ENCODE measurements around the gene TRAF3. TPM values are rescaled to one million over a fixed set of nuclear protein-coding genes. Genes with fewer than 3 reads are reported as not detected.

Gene TRAF3
- total and polyA plus RNA-seq, 2 experiments from 2014 or later: 6.3 to 19.7 TPM

DNA sequence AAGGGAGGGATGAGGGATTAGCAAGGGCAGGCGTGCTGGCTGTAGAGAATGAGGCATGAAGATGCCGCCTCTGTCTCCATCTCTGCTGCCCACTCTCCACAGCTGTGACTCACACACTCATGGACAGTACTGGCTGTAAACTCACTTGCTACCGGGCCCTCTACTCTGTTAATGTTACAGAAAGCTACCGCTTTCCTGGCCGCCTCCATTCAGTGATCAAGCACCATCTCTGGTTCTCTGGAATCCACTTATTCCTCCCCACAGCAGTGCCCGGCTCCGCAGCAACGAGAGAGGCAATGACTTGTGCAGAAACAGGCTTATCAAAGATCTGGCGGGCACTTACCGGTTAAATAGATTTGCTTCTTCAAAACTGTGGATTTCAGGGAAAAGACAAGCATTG, 180.0 kb downstream of the TRAF3 start:
- Histone ChIP-seq H3K36me3 (peaks cover 52% of the 10 kb centered on the region), H3K4me1 (ENCODE audit: low read depth) (peaks cover 9% of the 10 kb centered on the region), H3K27me3 (no peaks in the 10 kb centered on the region), H3K9me3 (ENCODE audit: low read depth) (no peaks in the 10 kb centered on the region), H3K4me3 (no peak overlapping the region), H3K27ac (no peak overlapping the region)
- DNase-seq (ENCODE audit: low read depth in 1 of 2, low spot score in 1 of 2): no peak
- TF ChIP-seq, protein P1, sequence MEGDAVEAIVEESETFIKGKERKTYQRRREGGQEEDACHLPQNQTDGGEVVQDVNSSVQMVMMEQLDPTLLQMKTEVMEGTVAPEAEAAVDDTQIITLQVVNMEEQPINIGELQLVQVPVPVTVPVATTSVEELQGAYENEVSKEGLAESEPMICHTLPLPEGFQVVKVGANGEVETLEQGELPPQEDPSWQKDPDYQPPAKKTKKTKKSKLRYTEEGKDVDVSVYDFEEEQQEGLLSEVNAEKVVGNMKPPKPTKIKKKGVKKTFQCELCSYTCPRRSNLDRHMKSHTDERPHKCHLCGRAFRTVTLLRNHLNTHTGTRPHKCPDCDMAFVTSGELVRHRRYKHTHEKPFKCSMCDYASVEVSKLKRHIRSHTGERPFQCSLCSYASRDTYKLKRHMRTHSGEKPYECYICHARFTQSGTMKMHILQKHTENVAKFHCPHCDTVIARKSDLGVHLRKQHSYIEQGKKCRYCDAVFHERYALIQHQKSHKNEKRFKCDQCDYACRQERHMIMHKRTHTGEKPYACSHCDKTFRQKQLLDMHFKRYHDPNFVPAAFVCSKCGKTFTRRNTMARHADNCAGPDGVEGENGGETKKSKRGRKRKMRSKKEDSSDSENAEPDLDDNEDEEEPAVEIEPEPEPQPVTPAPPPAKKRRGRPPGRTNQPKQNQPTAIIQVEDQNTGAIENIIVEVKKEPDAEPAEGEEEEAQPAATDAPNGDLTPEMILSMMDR (IDR thresholded peaks at IDR 0.05; ENCODE audit: low read depth, low read length): no peak

DNA sequence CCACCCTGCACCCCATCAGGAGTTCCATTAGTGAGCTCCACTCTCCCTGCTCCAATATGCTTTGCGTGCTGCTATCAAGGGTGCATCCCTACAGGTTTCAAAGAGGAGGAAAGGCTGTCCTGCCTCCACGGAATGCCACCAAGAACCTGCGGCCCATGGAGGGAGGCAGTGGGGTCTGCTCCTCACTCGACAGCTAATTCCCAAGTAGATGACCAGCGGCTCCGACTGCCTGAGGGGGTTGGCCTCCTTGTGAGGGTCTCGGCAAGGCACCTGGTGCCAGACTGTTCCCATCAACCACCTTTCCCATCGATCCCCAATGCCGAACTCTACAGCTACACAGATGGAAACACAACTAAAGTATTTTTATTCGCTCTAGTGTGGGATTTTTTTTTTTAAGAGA, 181.2 kb downstream of the TRAF3 start:
- DNase-seq (ENCODE audit: low read depth in 1 of 2, low spot score in 1 of 2): no peak
- Histone ChIP-seq H3K27ac (no peak overlapping the region), H3K4me1 (ENCODE audit: low read depth) (peaks cover 4% of the 10 kb centered on the region), H3K27me3 (no peaks in the 10 kb centered on the region), H3K36me3 (peaks cover 58% of the 10 kb centered on the region), H3K9me3 (ENCODE audit: low read depth) (no peaks in the 10 kb centered on the region), H3K4me3 (no peak overlapping the region)
- TF ChIP-seq, protein P1 (IDR thresholded peaks at IDR 0.05; ENCODE audit: low read depth, low read length): no peak

Other genes with a start within 250 kb of the TRAF3 start
- gene RCOR1, start 184.8 kb upstream of the TRAF3 start, total RNA-seq: 11.8 and 17.0 TPM in 2 replicates
- gene RCOR1, start 184.8 kb upstream of the TRAF3 start, polyA plus RNA-seq: 5.3 and 8.9 TPM in 2 replicates
- 0.21 and 0.48 TPM in 2 replicates for gene AMN, start 145.2 kb downstream of the TRAF3 start, total RNA-seq
- gene AMN, start 145.2 kb downstream of the TRAF3 start, polyA plus RNA-seq: 1.3 and 2.5 TPM in 2 replicates

All from cardiac muscle cell (in vitro differentiated cells and primary cell).